Natural killer cell (primary cell): ENCODE results near the gene KCND2. TPM values are rescaled to one million over a fixed set of nuclear protein-coding genes. Genes with fewer than 3 reads are reported as not detected.

ENCODE experiments used
- ATAC-seq, 3 donors: fragments of 150-1000 bp in 2 of 3; fragments of 200-7000 bp in 1 of 3; cut with Tn5 transposase; 1 replicate in 1 of 3; 2 replicates in 2 of 3; pipeline ENCODE4 v1.10.0; 2021; ENCODE audit warnings: mild to moderate bottlenecking in 2 of 3, moderate library complexity in 2 of 3
- DNase-seq, 2 donors: peaks; one replicate each; pipeline versions ENCODE4 v3.0.0 to v3.0.0-alpha.2; 2013 to 2021; ENCODE audit warnings: mixed read lengths in 1 of 2
- H3K27ac ChIP-seq: one replicate; pipeline ENCODE4 v1.5.1; 2013; ENCODE audit warnings: mild to moderate bottlenecking, low read length
- H3K27me3 ChIP-seq: one replicate; pipeline ENCODE4 v1.6.1; 2013; ENCODE audit warnings: low read length; ENCODE audit not compliant: control insufficient read depth, insufficient read depth
- H3K36me3 ChIP-seq: one replicate; pipeline ENCODE4 v1.6.1; 2013; ENCODE audit warnings: low read length; ENCODE audit not compliant: control insufficient read depth, insufficient read depth
- H3K4me1 ChIP-seq: one replicate; pipeline ENCODE4 v1.6.1; 2013; ENCODE audit warnings: low read length; ENCODE audit not compliant: control insufficient read depth, insufficient read depth
- H3K4me3 ChIP-seq: one replicate; pipeline ENCODE4 v1.5.1; 2013; ENCODE audit warnings: low read length
- H3K9me3 ChIP-seq: one replicate; pipeline ENCODE4 v1.6.1; 2013; ENCODE audit warnings: low read length; ENCODE audit not compliant: control insufficient read depth, insufficient read depth
- H3K27ac Mint-ChIP-seq, 2 donors: one replicate each; pipeline ENCODE4 v1.8.0; 2022; ENCODE audit warnings: mild to moderate bottlenecking in 2 of 2, mixed read lengths in 2 of 2, moderate library complexity in 1 of 2
- H3K27me3 Mint-ChIP-seq, 2 donors: one replicate each; pipeline ENCODE4 v1.8.0; 2022; ENCODE audit warnings: low read depth in 2 of 2, mixed read lengths in 2 of 2
- H3K36me3 Mint-ChIP-seq: one replicate; pipeline ENCODE4 v1.8.0; 2022; ENCODE audit warnings: mixed read lengths
- H3K4me1 Mint-ChIP-seq, 2 donors: one replicate each; pipeline ENCODE4 v1.8.0; 2022; ENCODE audit warnings: mixed read lengths in 2 of 2
- H3K4me3 Mint-ChIP-seq: one replicate; pipeline ENCODE4 v1.8.0; 2022; ENCODE audit warnings: mild to moderate bottlenecking, moderate library complexity, mixed read lengths
- H3K9me3 Mint-ChIP-seq, 2 donors: one replicate each; pipeline ENCODE4 v1.8.0; 2022; ENCODE audit warnings: mixed read lengths in 2 of 2
- WGBS: methylation state at CpG from one replicate; pipeline ENCODE4 v1.1.7; 2013; ENCODE audit warnings: missing lambda C conversion rate; ENCODE audit not compliant: insufficient coverage; 5-methylcytosine and 5-hydroxymethylcytosine counted together
- intact Hi-C: fragments of 100-400 bp; cut with micrococcal nuclease; formaldehyde crosslinking; loops from one replicate; pipeline ENCODE4 v1.14.2; 2022
- total RNA-seq, 4 donors: library from RNA; stranded (reverse); fragments of 120-200 nt in 1 of 4; gene quantifications; one replicate each; pipeline versions ENCODE4 v1.2.3 to v1.2.4, GENCODE V29; 2013 to 2022
- TF ChIP-seq, protein P1 (sequence below): fragments of 200-600 bp; IDR thresholded peaks from one replicate; pipeline ENCODE4 v1.8.0; 2022; ENCODE audit warnings: antibody characterized with exemption

The KCND2 gene
- total RNA-seq, 3 donors from 2014 or later (not counting 1 experiment from before 2014, with no cell fraction given): not detected

DNA sequence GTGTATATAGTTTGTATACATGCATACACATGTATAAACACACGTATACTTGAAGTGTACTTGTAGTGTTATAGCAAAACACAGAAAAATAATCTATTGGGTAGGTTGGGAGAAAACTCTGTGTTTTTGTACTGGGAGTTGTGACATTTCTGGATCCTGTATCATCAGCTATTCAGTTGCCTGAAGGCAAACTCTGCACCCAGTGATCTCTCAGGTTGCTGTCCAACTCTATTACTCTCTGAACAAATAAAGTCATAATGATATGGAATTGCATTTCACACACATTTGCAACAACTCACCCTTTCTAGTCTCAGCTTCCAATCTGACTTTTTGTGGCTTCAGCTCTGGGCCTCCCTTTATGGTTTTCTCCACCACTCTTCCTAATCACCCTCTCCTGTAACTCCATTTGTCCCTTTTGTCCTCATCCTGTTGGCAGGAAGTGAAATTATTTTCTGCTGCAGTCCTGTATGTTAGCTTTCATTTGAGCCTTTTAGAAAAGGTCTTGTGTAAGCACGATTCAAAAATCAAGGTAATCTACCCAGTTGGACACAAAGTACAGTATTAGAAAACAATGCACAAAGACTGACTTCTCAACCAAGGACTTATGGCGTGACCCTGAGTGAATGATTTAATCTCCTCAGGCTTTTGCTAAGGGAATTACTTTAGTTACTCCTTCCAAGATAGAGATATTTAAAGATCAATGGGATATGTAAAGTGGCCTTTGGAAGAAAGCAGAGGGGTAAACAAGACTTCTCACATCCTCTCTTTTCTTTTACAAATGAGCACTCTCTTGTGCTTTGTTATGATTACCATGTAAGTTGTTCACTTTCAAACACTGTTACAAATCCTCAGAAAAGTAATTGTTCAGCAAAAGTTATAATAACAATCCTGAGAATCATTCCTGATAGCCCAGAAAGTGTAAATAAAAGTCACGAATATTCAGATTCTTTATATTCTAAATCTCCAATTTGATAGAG lies 249.1 kb downstream of the KCND2 start:
- intact Hi-C loops: no loop called here

DNA sequence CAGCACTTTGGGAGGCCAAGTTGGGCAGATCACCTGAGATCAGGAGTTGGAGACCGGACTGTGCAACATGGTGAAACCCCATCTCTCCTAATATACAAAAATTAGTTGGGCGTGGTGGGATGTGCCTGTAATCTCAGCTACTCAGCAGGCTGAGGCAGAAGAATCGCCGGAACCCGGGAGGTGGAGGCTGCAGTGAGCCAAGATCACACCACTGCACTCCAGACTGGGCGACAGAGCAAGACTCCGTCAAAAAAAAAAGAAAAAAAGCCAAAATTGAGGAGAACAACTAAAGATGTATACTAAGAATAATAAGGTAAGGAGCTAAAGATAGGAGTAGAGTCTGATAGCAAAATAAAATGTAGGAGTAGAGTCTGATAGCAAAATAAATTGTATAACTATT lies 251.0 kb downstream of the KCND2 start:
- Mint-ChIP-seq H3K27me3 (no peaks in the 10 kb centered on the region), H3K9me3 (peaks cover 6 to 10% of the 10 kb centered on the region in 2 donors), H3K4me3 (no peak overlapping the region), H3K27ac (no peak overlapping the region), H3K4me1 (no peaks in the 10 kb centered on the region), H3K36me3 (no peaks in the 10 kb centered on the region)
- H3K4me1 ChIP-seq: no peaks in the 10 kb centered on the region
- no peak overlapping the region for H3K4me3 ChIP-seq
- intact Hi-C loops: no loop called here
- no peaks in the 10 kb centered on the region for H3K36me3 ChIP-seq
- H3K27me3 ChIP-seq: no peaks in the 10 kb centered on the region
- DNase-seq (no peak), ATAC-seq (no peak)
- WGBS: 95% methylated on average over 7 of the region's 7 CpGs
- H3K9me3 ChIP-seq: no peaks in the 10 kb centered on the region
- H3K27ac ChIP-seq: no peak overlapping the region
- TF ChIP-seq, protein P1, sequence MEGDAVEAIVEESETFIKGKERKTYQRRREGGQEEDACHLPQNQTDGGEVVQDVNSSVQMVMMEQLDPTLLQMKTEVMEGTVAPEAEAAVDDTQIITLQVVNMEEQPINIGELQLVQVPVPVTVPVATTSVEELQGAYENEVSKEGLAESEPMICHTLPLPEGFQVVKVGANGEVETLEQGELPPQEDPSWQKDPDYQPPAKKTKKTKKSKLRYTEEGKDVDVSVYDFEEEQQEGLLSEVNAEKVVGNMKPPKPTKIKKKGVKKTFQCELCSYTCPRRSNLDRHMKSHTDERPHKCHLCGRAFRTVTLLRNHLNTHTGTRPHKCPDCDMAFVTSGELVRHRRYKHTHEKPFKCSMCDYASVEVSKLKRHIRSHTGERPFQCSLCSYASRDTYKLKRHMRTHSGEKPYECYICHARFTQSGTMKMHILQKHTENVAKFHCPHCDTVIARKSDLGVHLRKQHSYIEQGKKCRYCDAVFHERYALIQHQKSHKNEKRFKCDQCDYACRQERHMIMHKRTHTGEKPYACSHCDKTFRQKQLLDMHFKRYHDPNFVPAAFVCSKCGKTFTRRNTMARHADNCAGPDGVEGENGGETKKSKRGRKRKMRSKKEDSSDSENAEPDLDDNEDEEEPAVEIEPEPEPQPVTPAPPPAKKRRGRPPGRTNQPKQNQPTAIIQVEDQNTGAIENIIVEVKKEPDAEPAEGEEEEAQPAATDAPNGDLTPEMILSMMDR: no peak

More for the DNA sequence above, 249.1 kb downstream of the KCND2 start:
- no peaks in the 10 kb centered on the region for H3K27me3 ChIP-seq
- WGBS: 58% methylated on average over 2 of the region's 4 CpGs
- Mint-ChIP-seq H3K27ac (no peak overlapping the region), H3K27me3 (no peaks in the 10 kb centered on the region), H3K4me3 (no peak overlapping the region), H3K4me1 (no peaks in the 10 kb centered on the region), H3K9me3 (peaks cover 9 to 10% of the 10 kb centered on the region in 2 donors), H3K36me3 (no peaks in the 10 kb centered on the region)
- no peak for DNase-seq
- no peak overlapping the region for H3K27ac ChIP-seq
- no peaks in the 10 kb centered on the region for H3K4me1 ChIP-seq
- TF ChIP-seq, protein P1: no peak
- ATAC-seq: no peak
- H3K9me3 ChIP-seq: no peaks in the 10 kb centered on the region
- H3K36me3 ChIP-seq: no peaks in the 10 kb centered on the region
- H3K4me3 ChIP-seq: no peak overlapping the region

DNA sequence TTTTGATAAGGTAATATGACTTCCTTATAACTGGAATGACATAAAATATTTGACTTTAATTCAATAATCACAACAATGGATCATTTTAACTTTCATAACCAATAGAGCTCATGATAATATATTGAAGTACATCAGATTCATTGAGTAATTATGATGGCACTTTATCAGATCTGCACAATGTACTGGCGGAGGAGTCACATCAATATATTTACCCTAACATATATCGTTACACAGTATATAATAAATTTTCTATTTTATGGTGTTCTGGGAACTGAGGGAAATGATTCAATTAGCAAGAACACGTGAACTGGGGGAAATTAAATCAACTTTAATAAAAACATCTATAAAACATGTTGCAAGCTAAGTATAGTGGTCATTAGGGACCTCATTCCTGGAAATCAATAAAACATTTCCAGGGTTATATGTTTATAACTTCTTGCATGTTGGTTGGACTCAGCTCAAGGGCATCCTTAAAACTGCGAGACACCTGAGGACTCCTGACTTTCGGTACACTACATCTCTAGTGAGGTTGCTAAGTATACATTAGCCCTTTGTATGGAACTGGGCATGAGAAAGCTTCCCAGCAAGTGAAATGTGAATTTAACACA lies 254.0 kb downstream of the KCND2 start:
- no peak overlapping the region for H3K4me3 ChIP-seq
- Mint-ChIP-seq H3K9me3 (peaks cover 8 to 17% of the 10 kb centered on the region in 2 donors), H3K36me3 (no peaks in the 10 kb centered on the region), H3K4me1 (no peaks in the 10 kb centered on the region), H3K27me3 (no peaks in the 10 kb centered on the region), H3K4me3 (no peak overlapping the region), H3K27ac (no peak overlapping the region)
- no peaks in the 10 kb centered on the region for H3K36me3 ChIP-seq
- intact Hi-C loops: no loop called here
- 81% methylated on average over 2 of the region's 5 CpGs for whole genome bisulfite sequencing
- H3K4me1 ChIP-seq: no peaks in the 10 kb centered on the region
- H3K27ac ChIP-seq: no peak overlapping the region
- no peaks in the 10 kb centered on the region for H3K27me3 ChIP-seq
- no peak for DNase-seq
- ATAC-seq: no peak
- TF ChIP-seq, protein P1: no peak
- H3K9me3 ChIP-seq: no peaks in the 10 kb centered on the region
